ENCODE measurements around the gene BSN. TPM values are rescaled to one million over a fixed set of nuclear protein-coding genes. Genes with fewer than 3 reads are reported as not detected.

BSN gene
- total RNA-seq, 1 donor from 2014 or later: 0.09 TPM

- DNase-seq: no peak
- no peak overlapping the region for H3K27ac Mint-ChIP-seq
- no peak overlapping the region for H3K4me3 Mint-ChIP-seq
- H3K36me3 Mint-ChIP-seq (ENCODE audit: low read depth): no peaks in the 10 kb centered on the region
- intact Hi-C loops (cut with micrococcal nuclease): no loop called here
- H3K9me3 Mint-ChIP-seq: no peaks in the 10 kb centered on the region
- peaks cover 2% of the 10 kb centered on the region for H3K4me1 Mint-ChIP-seq
- H3K27me3 Mint-ChIP-seq: no peaks in the 10 kb centered on the region
Measured at GRCh38 chr3:49664300-49664699, 110.0 kb downstream of the BSN start.

DNA sequence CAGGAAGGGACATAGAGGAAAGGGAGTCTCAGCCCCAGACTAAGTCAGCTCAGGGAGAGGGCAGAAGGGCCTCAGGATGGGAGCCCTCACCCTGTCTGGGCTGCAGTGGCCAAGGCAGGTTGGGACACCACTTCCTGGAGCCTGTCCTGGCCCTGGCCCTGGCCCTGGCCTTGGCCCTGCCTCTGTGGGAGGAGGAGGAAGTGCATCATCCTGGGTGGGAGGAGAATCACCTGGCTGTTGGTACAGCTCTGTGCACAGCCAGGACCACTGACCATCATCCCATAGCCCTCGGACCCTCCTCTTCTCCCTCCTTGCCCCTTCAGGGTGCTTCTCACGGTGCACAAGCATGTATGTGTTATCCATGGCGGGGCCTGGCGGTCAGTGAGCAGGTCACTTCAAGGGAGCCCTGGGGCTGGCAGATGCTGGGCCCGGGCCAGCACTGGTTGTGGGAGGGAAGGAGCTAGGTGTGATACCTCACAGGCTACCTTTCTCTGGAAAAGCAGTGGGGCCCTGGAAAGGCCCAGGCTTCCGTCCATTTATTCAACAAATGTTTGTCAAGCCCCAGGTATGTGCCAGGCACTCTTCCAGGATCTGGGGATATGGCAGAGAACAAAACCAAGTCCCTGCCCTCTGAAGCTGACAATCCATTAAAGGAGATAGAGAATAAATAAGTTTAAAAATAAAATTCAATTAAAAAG lies 111.7 kb downstream of the BSN start:
- Mint-ChIP-seq H3K27me3 (no peaks in the 10 kb centered on the region), H3K4me3 (no peak overlapping the region), H3K4me1 (peaks cover 2% of the 10 kb centered on the region), H3K9me3 (no peaks in the 10 kb centered on the region), H3K36me3 (ENCODE audit: low read depth) (no peaks in the 10 kb centered on the region), H3K27ac (no peak overlapping the region)
- intact Hi-C loops (cut with micrococcal nuclease): no loop called here
- no peak for DNase-seq

GRCh38 chr3:49666592-49666991 lies 112.3 kb downstream of the BSN start:
- Mint-ChIP-seq H3K9me3 (no peaks in the 10 kb centered on the region), H3K4me3 (no peak overlapping the region), H3K4me1 (peaks cover 2% of the 10 kb centered on the region), H3K27me3 (no peaks in the 10 kb centered on the region), H3K27ac (no peak overlapping the region), H3K36me3 (ENCODE audit: low read depth) (no peaks in the 10 kb centered on the region)
- intact Hi-C loops (cut with micrococcal nuclease): no loop called here
- DNase-seq: no peak

GRCh38 chr3:49667701-49668413 lies 113.6 kb downstream of the BSN start:
- H3K9me3 Mint-ChIP-seq: no peaks in the 10 kb centered on the region
- peaks cover 8% of the 10 kb centered on the region for H3K4me1 Mint-ChIP-seq
- no peak for DNase-seq
- H3K27ac Mint-ChIP-seq: no peak overlapping the region
- no peaks in the 10 kb centered on the region for H3K36me3 Mint-ChIP-seq (ENCODE audit: low read depth)
- intact Hi-C loops (cut with micrococcal nuclease): no loop called here
- no peak overlapping the region for H3K4me3 Mint-ChIP-seq
- no peaks in the 10 kb centered on the region for H3K27me3 Mint-ChIP-seq

GRCh38 chr3:49668414-49668797 lies 114.1 kb downstream of the BSN start:
- H3K27ac Mint-ChIP-seq: no peak overlapping the region
- intact Hi-C loops (cut with micrococcal nuclease): no loop called here
- H3K36me3 Mint-ChIP-seq (ENCODE audit: low read depth): no peaks in the 10 kb centered on the region
- H3K27me3 Mint-ChIP-seq: no peaks in the 10 kb centered on the region
- no peak for DNase-seq
- no peaks in the 10 kb centered on the region for H3K9me3 Mint-ChIP-seq
- peaks cover 11% of the 10 kb centered on the region for H3K4me1 Mint-ChIP-seq
- H3K4me3 Mint-ChIP-seq: no peak overlapping the region

DNA sequence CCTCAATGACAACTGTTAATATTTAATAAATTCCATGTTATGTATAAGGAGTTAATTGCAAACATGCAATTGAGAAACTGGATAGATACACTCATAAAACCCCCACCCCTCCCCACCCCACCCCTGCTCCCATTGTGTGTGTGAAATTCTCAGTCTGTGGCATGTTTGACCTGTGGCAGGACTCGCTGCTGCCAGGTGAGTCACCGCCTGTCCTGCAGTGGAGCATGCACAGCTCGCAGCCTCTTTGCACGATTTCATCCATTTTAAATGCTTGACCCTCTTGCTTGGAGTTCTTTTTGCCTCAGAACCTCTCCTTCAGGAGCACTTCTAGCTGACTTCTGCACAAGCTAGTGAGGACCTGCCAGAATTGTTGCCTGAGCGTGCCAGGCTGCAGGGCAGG lies 114.6 kb downstream of the BSN start:
- H3K27me3 Mint-ChIP-seq: no peaks in the 10 kb centered on the region
- intact Hi-C loops (cut with micrococcal nuclease): no loop called here
- H3K9me3 Mint-ChIP-seq: no peaks in the 10 kb centered on the region
- DNase-seq: no peak
- peaks cover 11% of the 10 kb centered on the region for H3K4me1 Mint-ChIP-seq
- no peaks in the 10 kb centered on the region for H3K36me3 Mint-ChIP-seq (ENCODE audit: low read depth)
- H3K4me3 Mint-ChIP-seq: no peak overlapping the region
- no peak overlapping the region for H3K27ac Mint-ChIP-seq

GRCh38 chr3:49669352-49669751 lies 115.1 kb downstream of the BSN start:
- no peak overlapping the region for H3K27ac Mint-ChIP-seq
- H3K4me3 Mint-ChIP-seq: no peak overlapping the region
- H3K9me3 Mint-ChIP-seq: no peaks in the 10 kb centered on the region
- intact Hi-C loops (cut with micrococcal nuclease): no loop called here
- H3K27me3 Mint-ChIP-seq: no peaks in the 10 kb centered on the region
- H3K4me1 Mint-ChIP-seq: peaks cover 11% of the 10 kb centered on the region
- DNase-seq: no peak
- H3K36me3 Mint-ChIP-seq (ENCODE audit: low read depth): no peaks in the 10 kb centered on the region

- DNase-seq: no peak
- Mint-ChIP-seq H3K4me3 (no peak overlapping the region), H3K9me3 (no peaks in the 10 kb centered on the region), H3K27ac (no peak overlapping the region), H3K36me3 (ENCODE audit: low read depth) (no peaks in the 10 kb centered on the region), H3K27me3 (no peaks in the 10 kb centered on the region), H3K4me1 (peaks cover 17% of the 10 kb centered on the region)
- intact Hi-C loops (cut with micrococcal nuclease): loop anchor here (1.0 to 10.0 kb wide), 3 partner anchors 116 to 624 kb away; partner anchors contain the start of genes HYAL3, IFRD2, IP6K1 and NAA80
Measured at GRCh38 chr3:49670940-49671290, 116.6 kb downstream of the BSN start.

DNA sequence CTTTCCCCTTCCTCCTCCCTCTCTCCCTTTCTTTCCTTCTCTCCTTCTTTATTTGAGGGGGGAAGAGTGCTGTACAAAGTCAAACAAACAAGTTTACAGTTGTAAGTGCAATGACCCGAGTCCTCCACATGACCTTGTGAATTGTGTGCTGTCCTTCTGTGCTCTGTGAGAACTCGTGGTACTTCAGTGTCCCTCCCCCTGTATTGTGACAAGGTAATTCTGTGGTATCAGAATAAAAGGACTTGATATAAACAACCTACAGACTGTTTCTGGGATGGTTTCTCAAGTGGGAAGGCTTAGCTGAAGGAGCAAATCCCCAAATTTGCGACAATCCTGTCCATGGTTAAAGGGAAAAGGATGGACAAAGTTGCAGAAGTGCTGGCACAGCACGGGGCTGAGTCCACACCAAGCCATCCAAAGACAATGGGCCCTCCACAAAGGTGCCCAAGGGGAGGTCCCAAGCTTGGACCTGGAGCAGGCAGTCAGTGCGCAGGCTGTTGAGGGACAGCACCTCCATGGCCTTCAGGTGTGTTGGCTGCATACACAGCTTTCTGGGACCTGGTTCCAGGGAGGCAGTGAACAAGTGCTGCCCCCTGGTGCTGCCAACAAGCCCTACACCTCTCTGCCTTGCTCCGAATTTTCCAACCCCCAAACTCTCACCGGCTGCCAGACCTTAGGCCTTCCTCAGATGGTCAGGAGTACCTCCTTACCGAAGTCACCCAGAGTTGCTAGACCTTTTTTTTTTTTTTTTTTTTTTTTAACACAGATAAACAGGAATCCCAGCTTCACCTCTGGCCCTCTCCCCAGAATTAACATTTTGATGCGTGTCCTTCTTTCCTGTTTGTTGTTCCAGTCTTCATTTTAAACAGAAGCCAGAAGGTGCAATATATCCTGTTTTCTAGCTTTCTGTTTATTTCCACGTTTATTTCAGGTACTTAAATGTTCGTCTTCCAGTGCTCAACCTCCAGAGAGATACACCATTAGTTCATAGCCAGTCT lies 117.3 kb downstream of the BSN start:
- Mint-ChIP-seq H3K27me3 (no peaks in the 10 kb centered on the region), H3K9me3 (no peaks in the 10 kb centered on the region), H3K4me1 (peaks cover 17% of the 10 kb centered on the region), H3K27ac (peak overlapping the region; percentile 70), H3K4me3 (peak overlapping the region; percentile 65), H3K36me3 (ENCODE audit: low read depth) (peaks cover 2% of the 10 kb centered on the region)
- peak; percentile 93 for DNase-seq
- intact Hi-C loops (cut with micrococcal nuclease): loop anchor here (1.0 to 10.0 kb wide), 3 partner anchors 116 to 623 kb away; partner anchors contain the start of genes HYAL3, IFRD2, IP6K1 and NAA80

DNA sequence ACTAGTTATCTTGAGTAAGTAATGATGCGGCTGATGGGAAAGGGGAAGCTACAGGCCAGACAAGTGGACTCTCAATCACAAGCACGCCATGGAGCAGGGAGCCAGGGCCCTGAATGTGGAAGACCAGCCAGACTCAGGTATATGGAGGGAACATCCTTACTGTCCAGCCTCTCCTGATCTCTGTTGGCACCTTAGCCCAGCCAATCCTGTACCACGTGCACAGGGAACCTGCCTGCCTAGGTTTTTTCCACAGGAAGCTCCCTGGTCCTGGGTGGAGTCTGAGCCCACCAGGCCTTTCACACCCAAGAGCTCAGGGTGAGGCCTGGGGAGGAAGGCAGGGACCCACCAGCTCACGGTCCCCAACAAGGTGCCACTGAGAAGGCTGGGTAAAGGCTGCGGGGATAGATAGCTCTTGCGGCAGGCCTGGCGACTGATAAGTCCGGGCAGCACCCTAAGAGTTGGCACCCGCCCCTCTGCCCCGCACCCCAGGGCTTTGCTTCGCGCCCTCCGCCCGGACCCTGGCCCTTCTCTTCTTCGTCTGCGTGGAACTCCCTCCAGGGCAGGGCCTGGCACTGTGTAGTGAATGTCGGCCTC lies 118.9 kb downstream of the BSN start:
- Mint-ChIP-seq H3K4me1 (peaks cover 19% of the 10 kb centered on the region), H3K36me3 (ENCODE audit: low read depth) (peaks cover 11% of the 10 kb centered on the region), H3K4me3 (peak overlapping the region; percentile 97), H3K27ac (peak overlapping the region; percentile 99), H3K27me3 (no peaks in the 10 kb centered on the region), H3K9me3 (no peaks in the 10 kb centered on the region)
- no peak for DNase-seq
- intact Hi-C loops (cut with micrococcal nuclease): loop anchor here (5.0 to 10.0 kb wide), 2 partner anchors 114 to 622 kb away; partner anchors contain the start of genes HYAL3, IFRD2, IP6K1 and NAA80

GRCh38 chr3:49673715-49674496 lies 119.6 kb downstream of the BSN start, which contains the start of gene APEH:
Gene APEH, plus strand, starts transcription at chr3:49674351. Its CDS starts 51 bp downstream, at chr3:49674402.
- peaks cover 13% of the 10 kb centered on the region for H3K36me3 Mint-ChIP-seq (ENCODE audit: low read depth)
- H3K27ac Mint-ChIP-seq: peak within 1 kb of the TSS; percentile 99
- H3K4me1 Mint-ChIP-seq: peaks cover 19% of the 10 kb centered on the region
- no peaks in the 10 kb centered on the region for H3K9me3 Mint-ChIP-seq
- peak within 1 kb of the TSS; percentile 97 for H3K4me3 Mint-ChIP-seq
- DNase-seq: peak; percentile 99
- intact Hi-C loops (cut with micrococcal nuclease): loop anchor here (1.0 to 10.0 kb wide), 5 partner anchors 15 to 621 kb away; partner anchors contain the start of genes DAG1, HYAL3, IFRD2 and IP6K1
- no peaks in the 10 kb centered on the region for H3K27me3 Mint-ChIP-seq

DNA sequence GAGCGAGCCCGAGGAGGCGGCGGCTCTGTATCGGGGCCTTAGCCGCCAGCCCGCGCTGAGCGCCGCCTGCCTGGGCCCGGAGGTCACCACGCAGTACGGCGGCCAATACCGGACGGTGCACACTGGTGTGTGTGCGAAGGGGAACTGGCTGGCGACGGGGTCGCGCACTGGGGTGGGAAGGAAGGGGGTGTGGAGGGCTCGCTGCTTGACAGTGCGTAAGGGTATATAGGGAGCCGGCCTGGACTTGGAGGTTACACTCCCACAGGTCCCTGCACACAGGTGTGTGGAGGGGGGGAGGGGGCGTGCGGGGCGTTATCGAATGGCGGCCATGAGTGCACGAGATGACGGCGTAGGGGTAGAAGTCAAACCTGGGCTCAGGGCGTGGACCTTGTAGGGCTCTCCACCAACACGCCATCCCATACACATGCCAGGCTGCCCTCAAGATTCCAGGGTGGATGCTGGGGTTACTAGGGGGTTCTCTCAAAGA lies 120.3 kb downstream of the BSN start:
- H3K36me3 Mint-ChIP-seq (ENCODE audit: low read depth): peaks cover 13% of the 10 kb centered on the region
- H3K9me3 Mint-ChIP-seq: no peaks in the 10 kb centered on the region
- H3K4me3 Mint-ChIP-seq: peak overlapping the region; percentile 97
- H3K4me1 Mint-ChIP-seq: peaks cover 19% of the 10 kb centered on the region
- H3K27ac Mint-ChIP-seq: peak overlapping the region; percentile 99
- no peak for DNase-seq
- H3K27me3 Mint-ChIP-seq: no peaks in the 10 kb centered on the region
- intact Hi-C loops (cut with micrococcal nuclease): loop anchor here (1.0 to 10.0 kb wide), 5 partner anchors 15 to 620 kb away; partner anchors contain the start of genes DAG1, HYAL3, IFRD2 and IP6K1
